ENCODE results near the gene ACAD9.
"Not testable (repeated sequence)": the region's sequence is repeated elsewhere in the genome, so short reads cannot be mapped to it uniquely, and the experiment has no call there.

Gene ACAD9

DNA sequence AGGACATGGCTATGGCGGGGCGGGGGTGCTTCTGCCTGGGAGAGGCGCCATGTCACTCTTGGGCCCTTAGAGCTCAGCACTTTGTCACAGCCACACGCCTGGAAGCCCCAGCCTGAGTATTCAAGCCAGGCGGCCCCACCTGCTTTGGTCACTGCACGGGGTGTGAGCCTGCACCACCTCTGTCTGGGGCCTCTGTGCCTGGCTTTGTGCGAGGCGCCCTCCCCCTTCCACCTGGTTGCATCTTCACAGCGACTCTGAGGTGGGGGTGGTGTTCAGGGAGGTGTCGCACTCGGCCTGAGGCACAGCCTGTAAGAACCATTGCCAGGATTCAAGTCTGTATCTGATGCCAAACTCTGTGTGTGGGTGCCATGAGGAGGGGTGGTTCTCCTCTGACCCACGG is 24.1 kb downstream of the ACAD9 start:
- DNase-seq: no peak

DNA sequence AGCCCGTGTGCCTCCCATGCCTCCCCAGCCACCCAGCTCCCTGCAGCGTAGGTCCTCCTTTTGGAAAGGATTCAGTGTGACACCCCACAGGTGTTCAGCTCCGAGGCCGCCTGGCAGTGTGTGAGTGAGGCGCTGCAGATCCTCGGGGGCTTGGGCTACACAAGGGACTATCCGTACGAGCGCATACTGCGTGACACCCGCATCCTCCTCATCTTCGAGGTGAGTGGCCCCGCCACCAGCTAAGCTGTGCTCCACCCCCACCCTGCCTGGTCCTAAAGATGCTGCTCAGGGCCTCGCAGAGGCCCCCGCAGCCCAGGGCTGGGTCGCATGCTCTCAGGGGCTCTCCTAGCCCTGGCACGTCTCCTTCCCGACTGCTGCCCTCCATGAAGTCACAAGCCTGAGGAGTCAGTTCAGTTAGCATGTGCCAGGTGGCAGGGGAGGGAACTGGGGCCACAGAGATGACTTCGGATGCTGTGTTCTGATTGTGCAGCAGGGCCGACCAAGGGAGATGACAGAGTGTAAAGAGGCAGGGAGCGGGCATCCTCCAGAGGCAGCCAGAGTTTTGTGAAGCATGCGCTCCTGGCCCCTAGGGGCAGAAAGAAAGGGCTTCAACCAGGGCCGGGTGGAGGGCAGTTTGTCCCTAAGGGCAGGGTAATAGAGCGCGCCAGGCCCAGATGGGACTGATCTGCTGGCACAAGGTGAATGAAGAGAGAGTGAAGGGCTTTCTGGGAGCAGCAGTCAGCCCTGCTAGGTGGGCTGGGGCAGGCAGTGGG is 26.8 kb downstream of the ACAD9 start:
- DNase-seq: no peak

DNA sequence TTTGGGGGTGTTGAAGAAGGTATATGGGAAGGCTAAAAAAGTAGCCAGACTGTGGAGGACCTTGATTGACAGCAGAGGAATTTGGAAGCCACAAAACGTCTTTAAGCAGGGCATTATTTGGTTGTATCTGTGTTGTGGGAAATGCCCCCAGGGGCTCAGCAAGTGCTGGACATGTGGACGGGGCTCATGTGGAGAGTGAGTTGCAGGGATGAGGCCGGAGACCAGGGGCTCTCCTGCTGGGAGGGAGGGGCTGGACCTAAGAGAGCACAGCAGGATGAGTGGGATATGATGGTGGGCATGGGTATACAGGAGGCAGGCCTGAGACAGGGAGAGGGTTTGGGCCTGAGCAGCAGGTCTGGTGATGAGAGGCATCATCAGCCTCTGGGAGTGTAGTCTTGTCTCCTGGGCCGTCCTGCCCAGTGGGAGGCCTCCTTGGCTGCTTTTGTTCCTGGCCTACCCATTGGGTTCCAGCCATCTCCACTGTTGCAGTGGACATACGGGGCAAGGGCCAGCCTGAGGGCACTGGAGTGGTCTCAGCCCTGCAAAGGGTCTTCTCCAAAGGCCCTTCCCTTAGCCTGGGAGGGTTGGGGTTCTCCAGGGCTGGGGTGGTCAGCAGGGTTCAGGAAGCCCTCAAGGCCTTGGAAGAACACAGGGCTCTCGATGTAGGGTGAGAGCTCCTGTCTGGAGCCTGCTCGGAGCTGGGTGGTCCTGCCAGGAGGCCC is 27.5 kb downstream of the ACAD9 start:
- DNase-seq: no peak

DNA sequence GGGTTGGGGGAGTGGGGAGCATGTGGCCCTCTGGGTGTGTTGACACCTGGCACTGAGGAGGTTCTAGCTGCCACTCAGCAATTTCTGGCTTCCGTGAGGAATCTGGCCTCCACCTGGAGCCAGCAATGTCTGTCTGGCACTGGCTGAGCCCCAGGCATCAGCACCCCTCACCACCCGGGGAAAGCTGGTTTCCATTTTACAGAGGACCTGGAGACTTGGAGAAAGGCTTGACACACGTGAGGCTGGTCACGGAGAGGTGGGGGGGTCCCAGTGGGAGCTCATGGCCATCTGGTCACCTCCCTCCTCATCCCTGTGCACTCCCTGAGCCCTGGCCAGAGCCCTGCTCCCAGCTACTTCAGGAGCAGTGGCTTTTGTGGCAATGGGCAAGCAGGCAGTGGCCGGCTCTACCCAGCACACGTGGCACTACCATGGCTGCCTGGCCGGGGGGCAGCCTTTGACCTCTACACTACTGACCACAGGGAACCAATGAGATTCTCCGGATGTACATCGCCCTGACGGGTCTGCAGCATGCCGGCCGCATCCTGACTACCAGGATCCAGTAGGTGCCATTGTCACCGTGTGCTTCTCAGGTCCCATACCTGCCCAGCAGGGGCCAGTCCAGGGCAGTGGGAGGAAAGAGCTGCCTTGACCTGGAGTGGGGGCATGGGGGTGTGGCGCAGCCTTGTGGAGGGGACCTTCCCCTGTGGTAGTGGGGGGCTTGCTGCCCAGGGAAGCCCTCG is 28.5 kb downstream of the ACAD9 start:
- no peak for DNase-seq

DNA sequence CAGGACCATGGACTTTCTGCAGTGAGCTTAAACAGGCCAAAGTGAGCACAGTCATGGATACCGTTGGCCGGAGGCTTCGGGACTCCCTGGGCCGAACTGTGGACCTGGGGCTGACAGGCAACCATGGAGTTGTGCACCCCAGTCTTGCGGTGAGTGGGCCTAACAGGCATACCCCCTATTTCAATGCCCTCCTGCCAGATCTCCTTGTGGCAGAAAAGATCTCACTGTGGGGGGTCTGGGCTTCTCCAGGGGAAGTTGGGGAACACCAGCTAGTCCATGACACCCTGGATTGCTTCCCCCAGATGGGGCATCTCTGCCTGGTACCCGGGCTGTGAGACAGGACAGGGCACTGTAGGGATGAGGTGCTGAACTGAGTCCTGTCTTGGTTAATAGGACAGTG is 29.5 kb downstream of the ACAD9 start:
- no peak for DNase-seq

DNA sequence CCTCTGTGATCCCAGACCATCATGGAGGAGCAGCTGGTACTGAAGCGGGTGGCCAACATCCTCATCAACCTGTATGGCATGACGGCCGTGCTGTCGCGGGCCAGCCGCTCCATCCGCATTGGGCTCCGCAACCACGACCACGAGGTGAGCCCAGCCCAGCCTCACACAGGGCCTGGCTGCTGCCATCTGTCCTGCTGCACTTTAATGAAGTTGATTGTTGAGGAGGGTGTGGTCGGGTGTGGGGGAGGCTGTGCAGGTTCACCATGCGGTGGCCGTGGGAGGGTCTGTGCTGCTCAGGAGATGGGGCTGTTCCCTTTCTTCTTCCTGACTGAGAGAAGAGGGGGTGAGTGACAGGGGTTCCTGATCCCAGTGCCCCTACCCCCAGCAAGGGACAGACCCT is 30.6 kb downstream of the ACAD9 start:
- no peak for DNase-seq

DNA sequence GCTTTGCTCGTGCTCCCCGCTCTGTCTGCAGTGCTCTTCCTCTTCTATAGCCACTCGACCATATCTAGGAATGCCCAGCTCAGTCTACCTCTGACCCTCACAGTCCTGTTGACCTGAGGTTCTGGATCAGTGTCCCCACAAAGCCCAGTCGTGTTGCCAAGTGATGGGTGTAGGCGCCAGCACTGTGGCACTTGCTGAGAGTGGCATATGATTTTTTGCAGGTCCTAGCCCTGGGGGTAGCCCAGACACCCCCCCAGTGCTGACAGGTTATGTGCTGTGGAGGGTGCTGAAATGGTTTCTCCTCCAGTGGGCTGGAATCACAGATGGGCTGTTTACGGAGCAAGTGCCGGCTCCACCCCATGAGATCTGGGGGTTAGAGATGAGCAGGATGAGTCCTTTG is 32.5 kb downstream of the ACAD9 start:
- no peak for DNase-seq

DNA sequence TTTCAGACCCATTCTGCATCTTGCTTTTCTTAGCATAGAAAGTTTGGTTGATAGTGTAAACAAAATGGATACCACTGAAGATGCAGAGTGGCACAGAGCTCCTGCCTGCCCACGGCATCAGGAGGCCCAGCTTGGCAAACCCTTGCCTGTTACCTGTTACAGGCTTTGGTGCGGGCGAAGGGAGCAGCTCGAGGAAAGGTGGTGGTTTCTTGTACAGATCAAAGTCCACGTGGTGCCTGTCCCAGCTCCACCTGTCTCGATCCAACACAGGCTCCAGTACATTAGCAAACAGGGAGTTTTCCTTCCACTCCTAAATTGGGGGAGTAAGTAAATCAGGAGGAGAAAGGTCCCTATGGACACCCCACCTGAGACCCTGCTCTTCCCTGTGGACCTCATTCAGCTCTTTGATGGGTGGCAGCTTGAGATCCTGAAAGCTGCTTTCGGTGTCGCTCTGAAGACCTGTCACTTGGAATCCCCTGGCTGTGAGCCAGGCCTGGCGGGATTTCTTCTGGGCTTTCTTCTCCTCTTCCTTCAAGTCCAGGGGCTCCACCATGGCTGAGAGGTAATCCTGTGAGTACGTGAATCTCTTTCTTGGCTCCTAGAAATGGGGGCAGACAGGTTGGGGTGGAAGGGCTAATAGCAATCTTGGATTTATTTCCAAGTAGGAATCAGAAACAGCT is 35.7 kb downstream of the ACAD9 start:
- no peak for DNase-seq

DNA sequence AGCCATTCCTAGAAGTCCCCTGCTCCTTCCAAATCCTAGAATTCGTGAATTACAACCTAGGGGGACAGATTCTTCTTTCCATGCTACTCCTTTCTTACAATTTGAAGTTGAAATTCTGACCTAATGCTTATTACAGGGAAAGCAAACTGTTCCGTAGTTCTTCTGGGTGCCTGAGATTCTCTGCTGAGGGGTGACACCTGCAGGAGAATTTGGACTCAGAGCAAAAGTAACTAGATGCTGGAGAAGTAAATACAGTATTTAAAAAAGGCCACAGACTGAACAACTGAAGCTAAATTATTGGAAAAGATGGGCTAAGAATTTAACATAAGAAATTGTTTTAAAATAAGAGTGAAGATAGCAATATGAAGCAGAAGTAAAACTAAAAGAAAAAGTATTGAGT is 37.9 kb downstream of the ACAD9 start:
- DNase-seq: no peak

DNA sequence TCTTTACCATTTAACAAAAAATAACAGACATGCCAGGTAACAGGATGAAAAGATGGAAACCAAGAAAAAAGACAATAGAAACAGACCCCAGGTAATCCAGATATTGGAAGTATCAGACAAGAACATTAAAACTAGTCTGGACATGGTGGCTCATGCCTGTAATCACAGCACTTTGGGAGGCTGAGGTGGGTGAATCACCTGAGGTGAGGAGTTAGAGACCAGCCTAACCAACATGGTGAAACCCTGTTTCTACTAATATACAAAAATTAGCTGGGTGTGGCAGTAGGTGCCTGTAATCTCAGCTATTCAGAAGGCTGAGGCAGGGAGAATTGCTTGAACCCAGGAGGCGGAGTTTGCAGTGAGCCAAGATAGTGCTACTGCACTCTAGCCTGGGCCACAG is 40.6 kb downstream of the ACAD9 start:
- no peak for DNase-seq

DNA sequence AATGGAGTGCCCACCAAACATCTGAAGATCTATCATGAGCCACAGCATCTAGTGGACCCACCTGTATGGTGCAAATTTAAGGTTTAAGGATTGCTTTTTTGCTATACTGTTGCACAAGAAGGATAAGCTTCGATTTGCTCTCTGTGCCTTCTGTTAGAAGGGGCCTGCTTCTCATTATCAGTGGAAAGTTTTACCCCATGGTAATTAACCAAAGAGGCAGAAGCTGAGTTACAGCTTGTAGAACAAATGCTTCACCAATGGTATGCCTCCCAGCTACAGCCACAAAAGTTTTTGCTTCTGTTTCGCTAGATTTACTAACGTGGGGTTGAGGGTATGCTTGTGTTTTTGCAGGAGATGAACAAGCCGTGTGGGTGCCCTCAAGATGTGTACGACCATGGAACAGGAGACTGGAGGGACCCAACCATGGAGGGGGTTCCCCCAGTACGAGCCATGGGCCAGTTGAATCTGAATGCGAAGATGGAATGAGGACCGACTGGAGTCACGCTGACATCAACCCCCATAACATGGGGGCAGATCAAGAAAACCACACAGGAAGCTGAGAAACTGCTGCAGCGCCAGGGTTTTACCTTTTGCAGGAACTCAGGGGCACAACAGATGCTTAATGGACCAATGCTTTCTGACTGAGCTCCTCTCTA is 43.5 kb downstream of the ACAD9 start:
- DNase-seq: no peak

DNA sequence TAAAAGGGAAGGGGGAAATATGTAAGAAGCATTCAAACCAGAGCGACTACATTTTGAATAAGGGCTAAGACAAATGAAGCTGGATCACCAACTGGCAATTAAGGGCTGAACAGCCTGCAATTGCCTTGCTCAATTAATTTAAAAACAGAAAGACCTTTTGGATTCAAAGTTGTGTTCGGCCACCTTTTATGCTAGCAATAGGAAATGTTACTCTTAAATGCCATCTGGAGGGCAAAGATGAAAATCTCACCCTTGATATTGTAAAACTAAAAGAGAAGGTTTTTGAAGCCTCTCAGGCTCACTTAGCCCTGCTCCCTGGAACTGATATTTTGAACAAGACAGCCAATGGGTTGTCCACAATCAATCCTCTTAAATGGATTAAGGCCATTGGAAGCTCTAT is 44.2 kb downstream of the ACAD9 start:
- no peak for DNase-seq

DNA sequence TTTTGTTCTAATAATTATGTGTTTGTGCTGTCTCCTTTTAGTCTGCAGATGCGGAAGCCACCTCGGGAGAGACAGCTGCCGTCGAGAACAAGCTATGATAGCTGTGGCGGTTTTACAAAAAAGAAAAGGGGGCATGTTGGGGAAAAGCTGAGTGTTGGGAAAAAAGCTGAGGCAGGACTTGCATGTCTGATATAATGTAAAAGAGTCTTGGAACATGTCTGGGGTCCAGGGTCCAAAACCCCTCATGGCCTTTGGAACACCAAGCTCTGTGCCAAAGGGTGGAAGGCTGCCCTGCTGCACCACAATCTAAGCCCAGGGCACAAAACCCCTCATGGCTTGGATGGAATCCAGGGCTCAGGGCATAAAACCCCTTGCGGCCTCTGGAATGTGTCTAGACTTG is 44.6 kb downstream of the ACAD9 start:
- DNase-seq: not testable (repeated sequence)

DNA sequence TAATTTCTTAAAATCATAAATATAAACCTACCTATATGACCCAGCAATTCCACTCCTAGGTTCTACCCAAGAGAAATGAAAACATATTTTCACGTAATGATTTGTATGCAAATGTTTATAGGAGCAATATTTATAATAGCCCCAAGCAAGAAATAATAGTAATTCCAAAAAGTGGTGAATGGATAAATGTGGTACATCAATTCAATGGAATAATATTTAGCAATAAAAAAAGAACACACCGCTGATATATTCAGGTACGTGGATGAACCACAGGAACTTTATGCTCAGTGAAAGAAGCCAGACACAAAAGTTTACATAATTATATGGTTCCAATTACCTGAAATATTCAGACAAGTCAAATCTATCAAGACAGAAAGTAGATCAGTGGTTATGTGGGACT is 49.9 kb downstream of the ACAD9 start:
- DNase-seq: no peak

DNA sequence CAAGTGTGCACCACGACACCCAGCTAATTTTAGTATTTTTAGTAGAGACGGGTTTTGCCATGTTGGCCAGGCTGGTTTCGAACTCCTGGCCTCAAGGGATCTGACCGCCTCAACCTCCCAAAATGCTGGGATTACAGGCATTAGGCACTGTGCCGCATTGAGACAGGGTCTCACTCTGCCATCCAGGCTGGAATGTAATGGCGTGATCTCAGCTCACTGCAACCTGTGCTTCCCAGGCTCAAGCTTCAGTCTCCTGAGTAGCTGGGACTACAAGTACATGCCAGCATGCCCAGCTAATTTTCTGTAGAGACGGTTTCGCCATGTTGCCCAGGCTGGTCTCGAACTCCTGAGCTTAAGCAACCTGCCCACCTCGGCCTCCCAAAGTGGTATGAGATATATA is 51.6 kb downstream of the ACAD9 start:
- DNase-seq: no peak

DNA sequence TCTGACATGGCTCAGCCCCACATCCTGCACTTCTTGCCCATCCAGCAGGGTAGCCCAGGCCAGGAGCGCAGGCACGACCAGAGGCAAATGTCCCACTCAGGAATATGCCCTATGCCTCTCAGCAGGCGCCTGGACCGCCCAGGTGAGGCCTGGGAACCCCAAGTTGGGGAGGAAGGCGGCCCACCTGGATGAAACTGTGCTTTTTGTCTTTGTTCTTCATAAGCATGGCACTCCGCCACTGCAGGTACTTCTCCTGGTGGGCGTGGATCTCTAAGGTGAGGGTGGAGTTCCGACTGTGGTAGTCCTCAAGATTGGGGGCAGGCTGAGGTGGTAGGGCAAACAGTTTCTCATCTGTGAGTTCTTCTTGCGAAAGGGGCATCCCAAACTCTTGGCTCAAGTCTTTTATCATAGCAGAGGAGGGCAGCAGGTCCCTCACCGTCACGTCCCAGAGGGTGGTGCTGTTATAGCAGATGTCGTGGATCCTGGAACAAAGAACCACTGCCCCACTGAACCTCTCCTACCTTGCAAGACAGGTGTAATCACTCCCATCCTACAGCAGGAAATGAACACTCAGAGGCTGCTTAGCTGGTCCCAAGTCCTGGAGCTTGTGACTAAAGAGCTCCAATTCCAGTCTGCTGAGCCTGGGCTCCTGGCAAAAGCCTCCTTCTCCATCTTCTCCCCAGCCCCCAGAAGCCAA is 53.2 kb downstream of the ACAD9 start:
- no peak for DNase-seq

DNA sequence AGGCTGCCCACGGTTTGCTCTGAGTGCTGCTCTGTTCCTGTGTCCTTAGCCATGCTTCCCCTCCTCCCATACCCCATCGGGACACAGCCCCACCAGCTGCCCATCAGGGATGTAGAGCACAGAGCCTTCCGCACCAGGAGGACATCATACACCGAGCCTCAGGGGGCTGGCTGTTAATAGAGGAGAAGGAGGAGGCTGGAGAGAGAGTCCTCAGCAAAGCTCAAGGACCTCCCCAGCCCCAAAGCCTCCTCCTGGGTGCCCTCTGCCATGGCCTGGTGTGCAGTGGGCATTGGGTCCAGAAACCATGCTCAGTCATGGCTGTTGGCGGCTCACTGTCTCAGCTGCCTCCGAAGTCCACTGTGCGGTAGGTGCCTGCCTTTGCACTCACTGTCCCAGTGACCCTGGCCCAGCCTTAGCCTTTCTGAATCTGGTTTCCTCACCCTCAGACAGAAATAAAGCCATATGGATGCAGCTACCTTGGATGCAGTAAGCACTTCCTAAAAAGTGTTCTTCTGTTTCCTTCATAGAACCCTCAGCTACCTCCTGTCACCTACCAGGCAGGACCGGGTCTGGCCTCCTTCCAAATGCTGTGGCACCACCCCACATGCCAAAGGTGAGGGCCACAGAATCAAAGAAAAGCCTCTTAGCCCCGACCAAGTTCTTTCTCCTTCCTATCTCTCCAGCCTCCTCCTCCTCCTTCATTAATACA is 53.9 kb downstream of the ACAD9 start:
- no peak for DNase-seq

DNA sequence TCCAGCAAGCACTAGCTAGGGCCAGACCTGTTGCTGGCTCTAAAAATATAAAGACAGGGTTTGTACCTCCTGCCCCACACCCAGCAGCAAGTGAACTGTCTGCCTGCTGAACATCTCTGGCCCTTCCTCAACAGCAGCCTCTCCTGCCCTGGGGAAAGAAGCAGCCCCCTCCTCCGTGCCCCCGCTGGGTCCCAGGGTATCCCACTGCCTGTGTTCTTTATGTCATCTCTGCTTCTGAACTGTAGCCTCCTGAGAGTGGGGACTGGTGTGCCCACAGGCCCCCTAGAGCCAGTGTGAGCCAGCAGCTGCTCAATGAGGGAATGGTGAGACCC is 54.5 kb downstream of the ACAD9 start:
- DNase-seq: no peak

DNA sequence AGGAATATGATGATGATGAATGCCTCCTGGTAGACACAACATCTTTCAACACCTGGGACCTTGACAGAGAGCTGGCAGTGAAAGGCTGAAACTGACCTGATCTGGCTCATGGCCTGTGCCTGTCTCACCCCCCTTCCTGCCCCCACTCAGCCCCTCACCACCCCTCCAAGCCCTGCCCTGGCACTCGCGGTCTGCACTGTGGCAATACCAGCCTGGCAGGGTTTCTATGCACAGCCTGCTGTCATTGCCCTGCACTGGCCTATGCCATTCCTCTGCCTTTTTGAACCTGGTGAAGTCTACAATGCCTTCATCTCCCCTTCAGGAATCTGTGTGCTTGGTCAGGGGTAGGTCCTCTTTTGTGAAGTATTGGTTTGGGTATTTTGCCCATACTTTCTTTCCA is 56.5 kb downstream of the ACAD9 start:
- no peak for DNase-seq

DNA sequence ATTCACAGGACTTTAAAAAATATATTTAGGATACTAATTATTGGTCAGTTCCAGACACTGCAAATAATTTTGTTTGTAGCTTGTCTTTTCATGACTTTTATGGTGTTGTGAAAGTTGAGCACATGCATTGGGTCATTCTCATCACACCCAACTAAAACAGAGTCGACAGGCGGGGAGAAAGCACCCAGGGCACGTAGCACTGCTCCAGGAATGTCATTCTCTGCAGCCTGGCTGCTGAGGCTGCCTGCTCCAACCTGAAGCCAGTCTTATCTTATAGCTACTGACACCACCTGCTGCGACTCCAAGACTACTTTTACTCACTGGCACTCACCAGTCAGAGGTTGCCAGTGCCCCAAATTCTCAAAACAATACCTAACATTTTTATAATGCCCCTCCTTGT is 56.9 kb downstream of the ACAD9 start:
- no peak for DNase-seq

DNA sequence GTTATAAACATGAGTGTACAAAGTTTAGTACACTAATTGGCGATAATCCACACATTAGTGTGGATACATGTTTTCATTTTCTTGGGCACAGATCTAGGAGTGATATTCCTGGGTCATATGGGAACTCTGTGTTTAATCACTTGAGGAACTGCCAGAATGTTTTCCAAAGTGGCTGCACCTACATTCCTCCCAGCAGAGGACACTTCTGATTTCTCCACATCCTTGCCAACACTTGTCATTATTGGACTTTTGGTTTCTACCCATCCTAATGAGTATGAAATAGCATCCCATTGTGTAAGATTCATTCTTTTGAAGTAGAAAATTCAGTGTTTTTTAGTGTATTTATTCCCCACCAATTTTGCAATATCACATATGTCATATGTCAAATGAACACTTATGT is 60.8 kb downstream of the ACAD9 start:
- DNase-seq: no peak

Data from MV-4-11 (cell line).